Stimulated activated CD8-positive, alpha-beta memory T cell treated with anti-CD3 and anti-CD28 coated beads, Interleukin-15, amount 100 ng/mL, for 48 hours (primary cell): Measurements from ENCODE around the gene PRRC2A.
A peak's percentile ranks its signal among the peaks of the same experiment; 100 is the strongest.
"Not testable (repeated sequence)": the region's sequence is repeated elsewhere in the genome, so short reads cannot be mapped to it uniquely, and the experiment has no call there.

ENCODE experiments used
- DNase-seq, 2 donors: peaks; one replicate each; pipeline ENCODE4 v3.0.0-alpha.2; 2020; ENCODE audit warnings: low read depth in 2 of 2

Gene PRRC2A

GRCh38 chr6:31585491-31585890, 35.0 kb upstream of the PRRC2A start:
- no peak for DNase-seq

- DNase-seq, result no peak
Observed at GRCh38 chr6:31586008-31586407, 34.5 kb upstream of the PRRC2A start, which contains the start of gene LST1. Gene LST1, plus strand, starts transcription at chr6:31586277. Its CDS starts 1,023 bp downstream, at chr6:31587300.

- DNase-seq, result no peak
Observed at GRCh38 chr6:31586599-31587281, 33.8 kb upstream of the PRRC2A start.

- no peak for DNase-seq
Observed at GRCh38 chr6:31587791-31588777, 32.4 kb upstream of the PRRC2A start.

- DNase-seq, result no peak
Observed at GRCh38 chr6:31588871-31589650, 31.5 kb upstream of the PRRC2A start.

GRCh38 chr6:31590691-31591090, 29.8 kb upstream of the PRRC2A start:
- not testable (repeated sequence) for DNase-seq

- DNase-seq, result no peak
Observed at GRCh38 chr6:31592396-31592771, 28.1 kb upstream of the PRRC2A start.

GRCh38 chr6:31597006-31597405, 23.5 kb upstream of the PRRC2A start:
- DNase-seq, result no peak

GRCh38 chr6:31607317-31607716, 13.2 kb upstream of the PRRC2A start:
- DNase-seq, result no peak

GRCh38 chr6:31609519-31610406, 10.8 kb upstream of the PRRC2A start:
- no peak for DNase-seq

- DNase-seq, result no peak
Observed at GRCh38 chr6:31610968-31611367, 9.5 kb upstream of the PRRC2A start.

GRCh38 chr6:31614075-31614619, 6.4 kb upstream of the PRRC2A start:
- no peak for DNase-seq

GRCh38 chr6:31614684-31615578, 5.6 kb upstream of the PRRC2A start, which contains the start of gene AIF1:
Gene AIF1, plus strand, starts transcription at chr6:31615234. Its CDS starts 96 bp downstream, at chr6:31615330.
- DNase-seq, result no peak

GRCh38 chr6:31615748-31616147, 4.8 kb upstream of the PRRC2A start:
- DNase-seq, result no peak

GRCh38 chr6:31617010-31617409, 3.5 kb upstream of the PRRC2A start:
- no peak for DNase-seq

- DNase-seq, result peak; percentile 96 to 97
Observed at GRCh38 chr6:31619805-31620585, 520 bp upstream of the PRRC2A start.

- no peak for DNase-seq
Observed at GRCh38 chr6:31621320-31621939, 915 bp downstream of the PRRC2A start.

- DNase-seq, result no peak
Observed at GRCh38 chr6:31621991-31622390, 1.5 kb downstream of the PRRC2A start.
